ENCODE results near the gene C16orf96. TPM values are rescaled to one million over a fixed set of nuclear protein-coding genes. Genes with fewer than 3 reads are reported as not detected.
A peak's percentile ranks its signal among the peaks of the same experiment; 100 is the strongest.

Gene C16orf96
- total RNA-seq, 2 donors from 2014 or later = 0.11 TPM; not detected in 1

DNA sequence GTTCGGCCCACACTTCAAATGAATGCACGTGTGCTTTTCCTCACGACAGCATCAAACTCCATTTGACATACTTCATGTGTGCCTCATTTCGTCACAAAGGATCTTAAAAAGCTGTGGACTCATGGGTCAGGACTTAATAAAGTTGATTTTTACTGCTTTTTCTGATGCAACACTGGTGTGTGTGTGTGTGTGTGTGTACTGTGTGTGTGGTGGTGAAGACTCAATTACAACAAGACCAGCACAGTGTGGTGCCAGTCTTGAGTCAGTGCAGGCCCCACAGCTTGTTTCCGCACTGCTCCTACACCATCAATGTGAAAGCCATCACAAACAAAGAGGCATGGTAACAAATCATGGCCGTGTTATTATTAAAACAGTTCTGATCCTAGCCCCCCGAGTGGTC is 35.2 kb upstream of the C16orf96 start:
- DNase-seq (no peak), ATAC-seq (no peak)
- intact Hi-C loops (cut with DNase I, micrococcal nuclease) = no loop called here

DNA sequence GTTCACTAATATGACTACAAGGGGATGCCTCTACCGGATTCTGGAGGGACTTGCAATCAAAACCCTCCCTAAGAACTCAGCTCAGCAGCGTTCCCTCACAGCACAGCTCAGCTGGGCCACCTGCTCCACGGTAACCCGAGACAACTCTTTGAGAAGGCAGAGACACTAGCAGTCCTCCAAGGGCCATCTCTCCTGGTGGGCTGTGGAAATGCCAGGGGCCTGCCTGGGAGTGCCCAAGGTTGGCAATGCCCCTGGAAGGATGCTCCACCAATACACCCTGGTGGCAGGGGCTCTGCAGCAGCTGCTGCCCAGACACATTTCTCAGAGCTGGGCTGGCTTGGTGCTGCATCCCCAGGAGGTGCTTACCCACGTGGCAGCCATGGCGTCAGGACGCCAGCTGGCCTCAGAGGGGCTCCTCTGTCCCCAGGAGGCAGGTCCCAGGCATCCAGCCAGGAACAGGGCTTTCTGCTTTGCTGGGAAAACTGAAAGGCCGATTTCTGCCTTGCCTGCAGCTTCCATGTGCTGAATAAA is 34.0 kb upstream of the C16orf96 start:
- ATAC-seq (no peak), DNase-seq (no peak)

DNA sequence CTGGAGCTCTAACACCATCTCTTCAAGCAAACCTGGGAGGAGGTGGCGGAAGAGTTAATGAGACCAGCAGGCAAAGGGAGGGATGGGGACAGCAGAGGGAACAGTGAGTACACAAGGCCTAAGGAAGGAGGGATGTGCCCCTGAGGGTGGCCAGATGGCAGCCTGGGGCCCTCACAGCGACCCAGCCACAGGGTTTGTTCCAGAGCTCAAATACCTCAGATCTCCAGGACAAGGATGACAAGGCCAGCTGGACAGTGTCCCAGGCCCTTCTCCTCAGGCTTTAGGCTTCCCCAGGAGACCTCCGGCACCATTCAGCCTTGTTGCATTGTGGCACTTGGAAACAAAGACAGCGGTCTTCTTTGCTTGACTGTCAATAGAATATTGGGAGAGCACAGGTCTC is 32.5 kb upstream of the C16orf96 start:
- intact Hi-C loops (cut with DNase I, micrococcal nuclease) = no loop called here
- DNase-seq = no peak
- ATAC-seq = no peak

More for the DNA sequence above, 34.0 kb upstream of the C16orf96 start:
- intact Hi-C loops (cut with DNase I, micrococcal nuclease) = no loop called here

DNA sequence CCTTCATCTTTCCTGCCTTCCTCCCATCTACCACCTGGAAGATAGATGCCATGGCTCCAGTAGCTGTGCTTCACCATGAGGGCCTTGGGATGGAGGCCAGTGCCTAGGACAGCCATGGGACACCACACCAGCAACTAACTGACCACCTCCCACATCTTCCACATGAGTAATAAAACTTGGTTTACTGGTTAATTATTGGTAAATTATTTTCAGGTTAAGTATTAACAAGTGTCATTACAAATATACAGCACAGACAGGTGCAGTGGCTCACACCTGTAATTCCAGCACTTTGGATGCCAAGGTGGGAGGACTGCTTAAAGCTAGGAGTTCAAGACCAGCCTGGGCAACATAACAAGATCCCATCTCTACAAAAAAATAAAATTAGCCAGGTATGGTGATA is 31.6 kb upstream of the C16orf96 start:
- intact Hi-C loops (cut with DNase I, micrococcal nuclease) = no loop called here
- ATAC-seq (no peak), DNase-seq (no peak)

DNA sequence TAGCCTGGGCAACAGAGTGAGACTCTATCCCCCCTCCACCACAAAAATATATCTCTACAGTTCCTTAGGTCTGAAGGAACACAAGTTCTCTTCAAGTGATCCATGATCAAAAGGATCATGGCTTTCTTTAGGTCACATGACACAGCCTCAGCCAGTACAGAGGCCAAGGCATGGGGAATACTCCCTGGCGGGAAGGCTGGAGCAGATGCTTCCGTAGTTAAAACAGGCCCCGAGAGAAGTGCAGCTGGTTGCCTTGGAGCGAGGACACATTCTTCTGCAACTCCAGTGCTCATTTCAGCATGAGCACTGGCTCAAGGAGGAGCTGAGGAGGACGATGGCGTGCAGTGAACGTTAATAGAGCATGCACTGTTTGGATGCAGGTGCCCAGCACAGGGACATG is 31.1 kb upstream of the C16orf96 start:
- DNase-seq = no peak
- intact Hi-C loops (cut with DNase I, micrococcal nuclease) = no loop called here
- ATAC-seq = no peak

DNA sequence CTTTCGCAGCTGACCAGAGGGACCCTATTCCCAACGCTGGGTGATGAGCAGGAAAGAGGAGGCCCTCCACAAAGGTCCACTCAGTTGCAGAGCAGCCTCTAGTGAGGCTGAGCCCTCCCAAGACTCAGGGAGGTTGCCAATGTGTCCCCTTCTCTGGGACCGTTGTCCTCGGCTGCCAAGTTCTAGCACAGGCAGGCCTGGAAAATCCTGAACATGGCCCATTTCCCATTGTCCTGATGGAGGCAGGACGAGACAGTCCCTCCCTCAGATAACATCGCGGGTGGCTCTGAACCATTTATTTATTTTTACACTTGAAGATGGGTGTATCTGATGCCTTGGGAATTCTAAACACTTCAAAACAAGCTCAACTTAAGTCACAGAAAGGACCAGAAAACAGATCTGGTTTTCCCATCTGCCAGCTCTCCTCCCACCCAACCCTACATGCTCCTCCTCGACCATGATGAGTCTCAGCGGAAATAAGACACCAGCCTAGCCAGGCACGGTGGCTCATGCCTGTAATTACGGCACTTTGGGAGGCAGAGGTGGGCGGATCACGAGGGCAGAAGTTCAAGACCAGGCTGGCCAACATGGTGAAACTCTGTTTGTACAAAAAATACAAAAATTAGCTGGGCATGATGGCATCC is 30.4 kb upstream of the C16orf96 start:
- ATAC-seq (no peak), DNase-seq (no peak)
- intact Hi-C loops (cut with DNase I, micrococcal nuclease) = no loop called here

DNA sequence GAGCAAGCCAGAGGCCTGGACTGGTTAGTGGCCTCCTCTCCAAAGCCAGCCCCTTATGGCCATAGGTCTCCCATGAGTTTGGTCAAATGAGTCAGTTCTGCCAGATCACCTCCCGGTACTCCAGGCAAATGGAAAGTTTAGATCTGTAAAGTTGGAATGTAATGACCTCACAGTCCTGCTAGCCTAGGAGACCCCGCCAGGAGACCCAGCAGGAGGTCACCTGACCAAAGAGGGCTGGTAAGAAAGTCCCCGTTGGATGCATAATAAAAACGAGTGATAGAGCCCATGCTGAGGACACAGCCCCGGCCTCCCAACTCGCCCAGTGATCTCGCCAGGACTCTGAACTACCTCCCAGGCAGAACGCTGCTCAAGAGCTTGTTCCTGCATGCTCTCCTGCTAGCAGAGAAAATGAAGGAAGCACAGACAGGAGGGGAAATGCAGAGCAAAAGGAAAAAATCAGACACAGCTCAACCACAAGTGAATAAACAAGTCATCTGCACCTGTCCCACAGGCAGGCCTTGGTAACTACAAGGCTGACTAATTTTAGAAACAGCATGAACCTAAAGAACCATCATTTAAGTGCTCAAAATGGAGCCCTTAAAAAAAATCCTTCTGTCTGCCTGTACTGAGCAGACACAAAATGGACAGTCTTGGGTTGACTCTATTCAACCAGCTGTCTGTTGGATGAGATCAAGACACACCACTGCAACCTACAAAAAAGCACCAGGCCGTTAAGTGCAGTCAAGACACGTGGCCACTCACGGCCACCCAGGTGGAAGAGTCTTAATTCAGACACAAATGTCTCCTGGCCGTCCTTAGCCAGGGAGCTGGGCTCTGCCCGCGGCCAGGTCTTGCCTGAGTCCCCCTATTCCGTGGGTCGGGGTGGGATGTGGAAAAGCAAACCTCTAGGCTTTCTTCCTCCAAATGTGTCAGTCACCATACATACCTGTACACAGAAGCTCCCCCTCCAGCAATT is 26.8 kb upstream of the C16orf96 start:
- intact Hi-C loops (cut with DNase I, micrococcal nuclease) = no loop called here
- ATAC-seq (no peak), DNase-seq (no peak)

DNA sequence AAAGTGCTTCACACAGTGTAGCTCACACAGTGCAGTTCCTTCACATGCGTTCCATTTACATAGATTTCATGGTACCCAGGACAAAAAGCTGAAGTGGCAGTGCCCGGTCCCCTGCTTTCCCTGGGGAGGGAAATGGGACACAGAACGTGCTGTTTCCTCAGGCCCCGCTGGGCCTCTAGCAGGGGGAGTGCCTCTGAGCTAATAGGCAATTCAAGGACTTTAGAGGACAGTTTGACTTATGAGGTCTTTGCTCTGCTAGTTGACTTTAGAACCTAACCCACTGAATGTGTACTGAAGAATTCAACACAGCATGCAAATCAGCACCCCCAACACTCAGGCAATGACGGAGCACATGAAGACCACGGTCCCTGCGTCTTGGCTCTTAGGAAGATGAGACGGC is 24.3 kb upstream of the C16orf96 start:
- no peak for ATAC-seq
- intact Hi-C loops (cut with DNase I, micrococcal nuclease) = no loop called here
- no peak for DNase-seq

DNA sequence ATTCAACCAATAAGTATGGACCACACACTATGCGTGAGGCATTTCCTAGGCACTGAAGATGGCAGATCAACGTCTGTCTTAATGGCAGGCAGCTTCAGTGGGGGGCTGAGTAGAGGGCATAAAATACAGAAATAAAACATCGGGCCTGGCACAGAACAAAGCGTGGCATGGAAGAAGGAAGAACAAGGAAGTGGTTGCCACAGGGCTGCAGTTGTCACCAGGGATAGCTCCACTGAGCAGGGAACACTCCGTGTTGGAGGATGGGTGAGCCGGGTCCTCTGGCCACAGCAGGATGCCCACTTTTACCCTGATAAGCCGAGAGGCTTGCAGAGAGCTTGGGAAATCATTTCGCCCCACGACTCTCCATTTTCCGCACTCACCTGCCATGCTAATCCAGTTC is 23.9 kb upstream of the C16orf96 start:
- ATAC-seq (no peak), DNase-seq (no peak)
- intact Hi-C loops (cut with DNase I, micrococcal nuclease) = no loop called here

DNA sequence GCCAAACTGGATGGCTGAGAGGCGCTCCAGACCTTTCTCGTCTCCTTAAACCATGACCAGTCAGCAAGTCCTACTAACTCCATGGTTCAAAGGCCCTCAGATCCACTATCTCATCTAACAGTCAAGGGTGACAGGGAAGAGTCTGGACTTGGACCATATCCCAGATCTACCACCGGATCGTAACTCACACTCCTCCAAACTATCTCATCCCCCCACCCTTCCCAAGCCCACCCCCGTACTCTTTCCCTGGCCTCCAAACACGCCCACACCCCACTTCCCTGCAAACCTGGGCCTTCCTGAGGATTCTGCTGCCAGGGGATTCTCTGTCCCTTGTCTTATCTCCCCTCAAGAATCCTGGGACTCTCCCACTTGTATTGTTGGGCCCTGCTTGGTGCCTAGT is 22.6 kb upstream of the C16orf96 start:
- intact Hi-C loops (cut with DNase I, micrococcal nuclease) = no loop called here
- no peak for DNase-seq
- no peak for ATAC-seq

DNA sequence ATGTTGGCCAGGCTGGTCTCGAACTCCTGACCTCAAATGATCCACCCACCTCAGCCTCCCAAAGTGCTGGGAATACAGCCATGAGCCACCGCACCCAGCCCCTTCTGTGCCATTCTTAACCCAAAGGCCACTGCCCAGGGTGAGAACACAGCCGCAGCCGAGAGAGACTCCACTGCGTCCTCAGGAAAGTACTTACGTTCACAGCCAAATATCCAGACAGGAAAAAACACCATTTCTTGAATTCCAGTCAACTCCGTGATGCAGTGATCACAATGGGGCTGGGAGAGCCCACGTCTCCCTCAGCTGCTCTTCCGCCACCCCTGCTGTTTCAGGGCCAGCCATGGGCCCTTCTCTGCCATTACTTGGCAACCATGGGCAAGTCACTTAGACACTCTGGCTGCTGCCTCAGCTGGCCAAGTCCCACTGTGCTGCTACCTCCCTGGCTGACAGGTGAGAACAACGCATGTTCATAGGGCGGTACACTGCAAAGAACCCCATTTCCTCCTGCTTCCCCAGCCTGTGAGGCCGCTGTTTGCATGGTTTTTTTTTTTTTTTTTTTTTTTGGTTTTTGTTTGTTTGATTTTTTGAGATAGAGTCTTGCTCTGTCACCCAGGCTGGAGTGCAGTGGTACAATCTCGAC is 21.9 kb upstream of the C16orf96 start:
- intact Hi-C loops (cut with DNase I, micrococcal nuclease) = no loop called here
- ATAC-seq (no peak), DNase-seq (no peak)

DNA sequence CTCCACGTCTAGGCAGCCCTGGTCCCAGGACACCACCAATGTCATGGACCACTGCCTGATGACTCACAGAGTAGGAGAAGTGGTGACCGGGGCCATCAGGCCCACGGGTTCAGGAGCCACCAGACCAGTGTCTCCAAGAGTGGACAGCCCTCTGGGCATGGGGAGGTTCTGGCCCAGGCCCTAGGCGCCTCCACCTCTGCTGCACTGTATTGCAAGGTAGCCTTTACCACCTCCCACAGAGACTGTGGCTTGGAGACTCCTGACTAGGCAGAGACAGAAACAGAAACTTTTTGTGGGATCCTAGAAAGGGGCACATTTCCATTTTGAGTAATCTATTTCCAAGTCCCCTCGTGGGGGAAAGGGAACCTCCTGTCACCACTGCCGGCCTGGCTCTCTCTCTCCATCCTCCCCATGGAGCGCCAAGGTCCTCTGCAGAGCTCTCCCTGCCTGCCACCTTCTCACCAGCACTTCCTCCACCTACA is 20.5 kb upstream of the C16orf96 start:
- intact Hi-C loops (cut with DNase I, micrococcal nuclease) = no loop called here
- ATAC-seq (no peak), DNase-seq (no peak)

DNA sequence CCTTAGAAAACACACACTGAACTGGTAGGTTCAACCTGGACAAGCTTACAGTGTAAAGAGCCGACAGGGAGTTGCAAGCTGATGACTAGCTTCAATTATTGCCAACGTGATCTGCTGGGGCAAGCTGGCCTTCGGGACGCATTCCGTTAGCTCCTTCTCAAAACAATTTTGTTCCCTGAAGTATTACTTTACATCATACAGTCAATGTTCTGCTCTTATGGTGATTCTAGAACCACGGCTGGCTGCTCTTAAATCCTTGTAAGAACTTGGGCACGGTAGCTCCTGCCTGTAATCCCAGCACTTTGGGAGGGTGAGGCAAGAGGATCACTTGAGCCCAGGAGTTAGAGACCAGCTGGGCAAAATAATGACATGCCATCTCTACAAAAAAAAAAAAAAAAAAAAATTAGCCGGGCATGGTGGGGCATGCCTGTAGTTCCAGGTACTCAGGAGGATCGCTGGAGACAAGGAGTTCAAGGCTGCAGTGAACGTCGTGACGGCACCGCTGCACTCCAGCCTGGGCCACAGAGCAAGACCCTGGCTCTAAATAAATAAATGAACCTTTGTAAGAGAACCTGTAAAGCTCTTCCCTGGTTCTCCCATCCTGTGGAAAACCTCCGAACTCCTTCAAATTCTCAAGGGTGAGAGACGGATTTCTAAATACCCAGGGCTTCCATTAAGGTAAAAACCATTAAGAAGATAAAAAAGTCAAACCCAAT is 19.6 kb upstream of the C16orf96 start:
- intact Hi-C loops (cut with DNase I, micrococcal nuclease) = no loop called here
- DNase-seq (no peak), ATAC-seq (no peak)

DNA sequence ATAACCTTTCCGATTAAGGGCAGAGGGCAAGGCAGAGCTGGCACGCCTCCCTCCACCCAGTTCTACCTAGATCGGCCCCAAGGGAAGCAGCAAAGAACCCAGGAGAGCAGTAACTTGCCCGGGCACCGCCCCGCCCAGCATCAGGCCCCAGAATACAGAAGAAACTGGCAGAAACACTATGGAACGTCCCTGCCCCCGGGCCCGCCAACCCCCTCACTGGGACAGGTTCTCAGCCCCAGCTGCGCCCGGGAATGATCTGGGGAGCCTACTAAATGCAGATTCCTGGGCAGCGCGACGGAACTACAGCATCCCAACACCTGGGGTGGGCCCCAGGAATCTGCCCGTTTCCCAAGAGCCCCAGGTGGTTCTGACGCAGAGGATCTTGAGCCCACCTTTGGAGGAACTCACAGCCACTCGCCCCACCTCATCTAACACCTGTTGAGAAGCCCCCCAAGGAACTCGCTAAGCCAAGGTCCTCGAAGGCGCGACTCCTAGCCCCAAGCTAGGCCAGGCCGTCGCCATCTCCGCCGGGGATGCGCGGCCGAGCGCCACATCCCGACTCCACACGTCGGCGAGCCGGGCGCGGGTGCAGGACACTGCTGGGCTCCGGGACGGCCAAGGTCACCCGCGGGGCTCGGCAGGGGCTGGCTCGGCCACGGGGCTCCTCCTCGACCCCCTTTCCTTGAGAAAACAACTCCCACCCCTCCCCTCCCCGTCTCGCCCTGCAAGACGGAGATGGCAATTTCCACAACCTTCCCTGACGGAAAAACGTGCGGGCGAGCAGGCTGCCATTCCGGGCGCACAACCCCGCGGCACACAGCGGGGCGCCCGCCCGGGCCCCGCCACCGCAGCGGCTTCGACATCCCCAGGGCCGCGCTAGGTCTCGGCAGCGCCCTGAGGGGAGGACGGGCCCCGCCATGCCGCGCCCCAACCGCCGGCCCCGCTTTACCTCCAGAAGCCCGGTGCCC is 18.5 kb upstream of the C16orf96 start:
- DNase-seq (peak in 1 of 2 donors; percentile 27), ATAC-seq (peak; percentile 57)
- intact Hi-C loops (cut with DNase I, micrococcal nuclease) = no loop called here

DNA sequence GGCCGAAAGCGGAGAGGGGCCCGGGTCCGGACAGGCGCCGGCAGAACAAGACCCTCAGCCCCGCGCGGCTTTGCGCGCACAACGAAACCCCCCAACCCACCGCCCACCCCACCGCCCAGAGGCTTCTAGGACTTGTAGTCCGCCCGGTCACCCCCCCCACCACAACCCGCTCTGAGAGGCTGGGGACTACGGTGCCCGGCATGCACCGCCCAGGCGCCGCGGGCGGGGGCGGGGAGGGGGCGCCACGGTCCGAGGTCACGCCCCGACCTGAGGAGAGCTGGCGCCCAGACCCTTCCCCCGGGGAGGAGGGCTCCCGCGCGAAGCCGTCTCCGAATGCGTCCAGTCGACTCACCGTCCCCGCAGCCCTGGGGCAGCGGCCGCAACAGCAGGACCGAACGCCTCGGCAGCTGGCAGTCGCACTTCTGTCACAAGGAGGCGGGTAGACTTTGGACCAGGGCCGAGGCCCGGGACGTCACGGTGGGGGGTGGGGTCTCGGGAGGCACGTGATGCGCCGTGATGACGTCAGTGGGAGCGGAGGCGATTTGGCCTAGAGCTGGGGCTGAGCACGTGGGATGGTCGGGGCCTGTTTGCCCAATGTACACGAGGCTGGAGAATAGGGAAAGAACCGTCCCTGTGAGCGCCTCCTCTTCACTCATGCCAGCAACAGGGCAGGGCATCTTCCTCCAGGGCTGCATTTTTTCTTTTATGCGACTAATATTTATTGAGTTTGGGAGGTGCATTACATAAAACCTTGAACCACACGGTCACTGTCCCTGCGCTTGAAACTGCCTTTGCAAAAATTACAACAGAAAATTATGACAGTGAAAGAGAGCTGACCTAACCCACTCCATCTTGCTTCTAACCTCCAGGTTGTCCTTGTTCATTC is 17.5 kb upstream of the C16orf96 start, which contains the start of gene CDIP1:
CDIP1 (minus strand) TSS at position 424 of the 886 bp plus-strand sequence. CDS start 24,643 bp downstream, outside the sequence.
- ATAC-seq = peak; percentile 94
- intact Hi-C loops (cut with DNase I, micrococcal nuclease) = no loop called here

DNA sequence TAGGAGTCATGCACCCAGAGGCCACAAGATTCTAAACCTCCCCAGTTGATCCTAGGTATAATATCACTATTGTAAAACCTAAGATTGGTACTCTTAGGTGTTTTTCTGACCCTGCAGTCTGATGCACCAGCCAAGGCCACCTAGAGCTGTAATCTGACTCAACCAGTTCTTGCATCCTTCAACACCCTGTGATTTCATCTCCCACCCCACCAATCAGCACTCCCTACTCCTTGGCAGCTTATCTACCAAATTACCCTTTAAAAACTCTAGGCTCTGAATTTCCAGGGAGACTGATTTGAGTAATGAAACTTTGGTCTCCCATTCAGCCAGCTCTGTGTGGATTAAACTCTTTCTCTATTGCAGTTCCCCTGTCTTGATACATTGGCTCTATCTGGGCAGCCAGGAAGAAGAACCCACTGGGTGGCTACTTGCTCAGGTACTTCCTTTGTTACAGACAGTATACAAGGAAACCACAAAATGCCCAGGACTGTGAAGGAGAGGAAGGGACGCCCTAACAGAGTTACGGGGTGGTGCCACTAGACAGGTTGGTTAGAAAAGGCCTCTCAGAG is 16.3 kb upstream of the C16orf96 start:
- ATAC-seq (no peak), DNase-seq (no peak)
- intact Hi-C loops (cut with DNase I, micrococcal nuclease) = no loop called here

More for the DNA sequence above, 17.5 kb upstream of the C16orf96 start, which contains the start of gene CDIP1:
- DNase-seq = peak; percentile 97 to 98
